ENCODE measurements around the gene EPHA6. TPM values are rescaled to one million over a fixed set of nuclear protein-coding genes. Genes with fewer than 3 reads are reported as not detected.

EPHA6 gene
- total RNA-seq, 1 experiment from 2014 or later = 1.2 TPM

DNA sequence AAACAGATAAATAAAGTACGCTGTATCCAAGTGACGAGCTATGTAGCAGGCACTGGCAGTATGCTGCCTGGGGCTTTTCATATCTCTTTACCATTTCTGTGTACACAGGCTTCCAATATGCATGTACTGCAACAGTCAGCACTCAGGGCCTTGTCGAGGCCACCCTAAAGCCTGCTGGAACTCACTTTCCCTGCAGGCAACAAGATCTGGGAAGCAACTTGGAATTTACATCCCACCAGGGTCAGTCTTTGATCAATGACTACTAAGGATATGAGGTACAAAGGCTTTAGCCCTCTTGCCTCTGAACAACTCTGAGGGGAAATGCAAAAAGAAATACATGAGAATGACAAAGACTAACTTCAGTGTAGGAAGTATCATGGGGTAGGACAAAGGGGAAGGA lies 848.4 kb downstream of the EPHA6 start:
- Histone ChIP-seq H3K9me2 (ENCODE audit: insufficient read depth) (peaks cover 9% of the 10 kb centered on the region; the same call in 1 of the 2 replicates), H3K27ac (no peak overlapping the region), H3K4me3 (no peak overlapping the region), H3K79me2 (ENCODE audit: low read depth) (no peaks in the 10 kb centered on the region), H3K4me2 (no peak overlapping the region), H3K36me3 (ENCODE audit: low read depth) (no peaks in the 10 kb centered on the region), H4K20me1 (ENCODE audit: insufficient read depth) (no peaks in the 10 kb centered on the region), H3F3A (ENCODE audit: insufficient read depth, low read depth) (no peaks in the 10 kb centered on the region), H3K4me1 (replicated peaks; ENCODE audit: insufficient read depth) (no peaks in the 10 kb centered on the region), H3K27me3 (ENCODE audit: insufficient read depth, low read depth) (no peaks in the 10 kb centered on the region), H3K9me3 (ENCODE audit: insufficient read depth, low read depth) (no peaks in the 10 kb centered on the region), H2AFZ (no peak overlapping the region)
- TF ChIP-seq, protein P1, sequence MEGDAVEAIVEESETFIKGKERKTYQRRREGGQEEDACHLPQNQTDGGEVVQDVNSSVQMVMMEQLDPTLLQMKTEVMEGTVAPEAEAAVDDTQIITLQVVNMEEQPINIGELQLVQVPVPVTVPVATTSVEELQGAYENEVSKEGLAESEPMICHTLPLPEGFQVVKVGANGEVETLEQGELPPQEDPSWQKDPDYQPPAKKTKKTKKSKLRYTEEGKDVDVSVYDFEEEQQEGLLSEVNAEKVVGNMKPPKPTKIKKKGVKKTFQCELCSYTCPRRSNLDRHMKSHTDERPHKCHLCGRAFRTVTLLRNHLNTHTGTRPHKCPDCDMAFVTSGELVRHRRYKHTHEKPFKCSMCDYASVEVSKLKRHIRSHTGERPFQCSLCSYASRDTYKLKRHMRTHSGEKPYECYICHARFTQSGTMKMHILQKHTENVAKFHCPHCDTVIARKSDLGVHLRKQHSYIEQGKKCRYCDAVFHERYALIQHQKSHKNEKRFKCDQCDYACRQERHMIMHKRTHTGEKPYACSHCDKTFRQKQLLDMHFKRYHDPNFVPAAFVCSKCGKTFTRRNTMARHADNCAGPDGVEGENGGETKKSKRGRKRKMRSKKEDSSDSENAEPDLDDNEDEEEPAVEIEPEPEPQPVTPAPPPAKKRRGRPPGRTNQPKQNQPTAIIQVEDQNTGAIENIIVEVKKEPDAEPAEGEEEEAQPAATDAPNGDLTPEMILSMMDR (conservative IDR thresholded peaks at IDR 0.05) = no peak
- no peak for TF ChIP-seq EZH2 (IDR thresholded peaks at IDR 0.05; ENCODE audit: low read depth)
- intact Hi-C loops (cut with micrococcal nuclease; ENCODE audit: unreplicated experiment) = no loop called here
- POLR2A ChIA-PET (ENCODE audit: unreplicated experiment) = no interaction called here
- no peak for DNase-seq
- CTCF ChIA-PET = no interaction called here
- BruUV-seq (replicated peaks) = no TSS peak

DNA sequence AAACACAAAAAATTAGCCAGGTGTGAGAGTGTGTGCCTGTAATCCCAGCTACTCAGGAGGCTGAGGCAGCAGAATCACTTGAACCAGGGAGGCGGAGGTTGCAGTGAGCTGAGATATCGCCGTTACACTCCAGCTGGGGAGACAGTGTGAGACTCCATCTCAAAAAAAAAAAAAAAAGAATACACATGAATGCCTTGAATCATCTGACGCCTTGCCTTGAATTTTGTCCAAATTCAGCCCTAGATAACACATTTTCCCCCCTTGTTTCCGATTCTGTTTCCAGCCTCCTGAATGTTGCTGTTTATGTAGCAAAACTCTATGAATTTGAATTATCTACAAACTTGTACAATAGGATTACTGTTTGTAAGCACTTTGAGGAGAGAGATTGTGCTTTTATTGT lies 851.5 kb downstream of the EPHA6 start:
- no peaks in the 10 kb centered on the region for H3K79me2 ChIP-seq (ENCODE audit: low read depth)
- no peaks in the 10 kb centered on the region for H3K9me3 ChIP-seq (ENCODE audit: insufficient read depth, low read depth)
- intact Hi-C loops (cut with micrococcal nuclease; ENCODE audit: unreplicated experiment) = no loop called here
- no TSS peak for BruUV-seq (replicated peaks)
- H3K4me2 ChIP-seq = no peak overlapping the region
- no peaks in the 10 kb centered on the region for H3F3A ChIP-seq (ENCODE audit: insufficient read depth, low read depth)
- TF ChIP-seq, protein P1 (conservative IDR thresholded peaks at IDR 0.05) = no peak
- no peak for TF ChIP-seq EZH2 (IDR thresholded peaks at IDR 0.05; ENCODE audit: low read depth)
- no peak overlapping the region for H3K4me3 ChIP-seq
- ChIA-PET CTCF (no interaction called here), POLR2A (ENCODE audit: unreplicated experiment) (no interaction called here)
- no peak overlapping the region for H3K27ac ChIP-seq
- peaks cover 9% of the 10 kb centered on the region; the same call in 1 of the 2 replicates for H3K9me2 ChIP-seq (ENCODE audit: insufficient read depth)
- H3K4me1 ChIP-seq (replicated peaks; ENCODE audit: insufficient read depth) = no peaks in the 10 kb centered on the region
- no peak overlapping the region; the same call in 1 of the 2 replicates for H2AFZ ChIP-seq
- no peak for DNase-seq
- no peaks in the 10 kb centered on the region for H4K20me1 ChIP-seq (ENCODE audit: insufficient read depth)
- H3K27me3 ChIP-seq (ENCODE audit: insufficient read depth, low read depth) = no peaks in the 10 kb centered on the region
- no peaks in the 10 kb centered on the region for H3K36me3 ChIP-seq (ENCODE audit: low read depth)

DNA sequence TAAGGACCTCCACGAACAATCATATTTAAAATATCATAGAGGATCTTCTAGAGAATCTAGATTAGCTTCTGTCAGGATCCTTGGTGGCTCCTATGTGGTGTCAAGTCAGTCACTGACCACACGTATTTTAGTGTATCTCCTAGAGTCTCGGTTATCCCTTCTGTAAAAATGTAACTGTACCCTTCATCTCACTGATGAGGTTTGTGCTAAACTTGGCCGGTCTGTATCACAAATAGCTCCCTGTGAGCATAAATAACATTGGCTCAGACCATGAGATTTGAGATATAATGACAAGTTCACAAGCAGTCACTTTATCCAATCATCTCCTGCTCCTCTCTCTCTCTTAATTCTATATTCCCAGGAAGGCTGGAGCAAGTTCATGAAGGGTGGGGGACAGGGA lies 856.6 kb downstream of the EPHA6 start:
- BruUV-seq (replicated peaks) = no TSS peak
- CTCF ChIA-PET = no interaction called here

More for the DNA sequence above, 856.6 kb downstream of the EPHA6 start:
- H3K79me2 ChIP-seq (ENCODE audit: low read depth) = no peaks in the 10 kb centered on the region
- H4K20me1 ChIP-seq (ENCODE audit: insufficient read depth) = no peaks in the 10 kb centered on the region
- intact Hi-C loops (cut with micrococcal nuclease; ENCODE audit: unreplicated experiment) = no loop called here
- no peak overlapping the region for H3K27ac ChIP-seq
- H3K4me3 ChIP-seq = no peak overlapping the region
- no peak for DNase-seq
- no peaks in the 10 kb centered on the region for H3K27me3 ChIP-seq (ENCODE audit: insufficient read depth, low read depth)
- H3K9me3 ChIP-seq (ENCODE audit: insufficient read depth, low read depth) = no peaks in the 10 kb centered on the region
- no peaks in the 10 kb centered on the region for H3K4me1 ChIP-seq (replicated peaks; ENCODE audit: insufficient read depth)
- peaks cover 9% of the 10 kb centered on the region; the same call in 1 of the 2 replicates for H3K9me2 ChIP-seq (ENCODE audit: insufficient read depth)
- POLR2A ChIA-PET (ENCODE audit: unreplicated experiment) = no interaction called here
- no peak for TF ChIP-seq EZH2 (IDR thresholded peaks at IDR 0.05; ENCODE audit: low read depth)
- TF ChIP-seq, protein P1 (conservative IDR thresholded peaks at IDR 0.05) = no peak
- no peaks in the 10 kb centered on the region for H3F3A ChIP-seq (ENCODE audit: insufficient read depth, low read depth)
- no peak overlapping the region for H3K4me2 ChIP-seq
- peak overlapping the region; percentile 15; the same call in 1 of the 2 replicates for H2AFZ ChIP-seq
- no peaks in the 10 kb centered on the region for H3K36me3 ChIP-seq (ENCODE audit: low read depth)
